ENCODE measurements around the gene KCNMA1. TPM values are rescaled to one million over a fixed set of nuclear protein-coding genes. Genes with fewer than 3 reads are reported as not detected.

KCNMA1 gene
- total RNA-seq, 8 experiments from 2014 or later: 4.3 to 81.4 (median 17.3) TPM

DNA sequence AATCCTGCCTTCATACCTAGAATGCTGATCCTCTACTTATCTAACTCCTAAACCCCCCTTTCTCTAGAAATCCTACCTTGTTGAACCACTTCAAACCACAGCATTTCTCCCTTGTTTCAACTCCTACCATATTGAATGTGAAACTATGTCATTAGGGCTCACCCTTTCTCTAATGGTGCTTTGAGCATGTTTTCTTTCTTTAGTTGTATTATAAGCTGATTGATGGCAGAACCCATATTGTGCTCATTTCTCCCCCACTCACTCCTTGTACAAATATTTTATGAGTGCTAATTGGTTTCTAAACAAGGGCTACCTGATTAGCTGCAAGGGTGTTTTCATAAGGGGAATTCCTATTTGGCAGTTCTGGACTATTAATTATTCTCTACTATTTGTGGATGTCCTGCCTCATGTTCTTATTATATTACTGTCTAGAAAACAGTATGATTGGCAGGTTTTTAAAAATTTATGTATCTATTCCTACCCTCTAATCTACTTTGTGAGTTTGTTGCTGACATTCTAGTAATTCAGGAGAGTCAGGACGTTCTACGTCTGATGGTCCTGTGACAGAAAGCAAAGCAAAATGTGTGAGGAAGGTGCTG lies 765.8 kb downstream of the KCNMA1 start:
- no peak overlapping the region for H3K4me3 ChIP-seq
- H3K27ac ChIP-seq: no peak overlapping the region
- H3K4me1 ChIP-seq (replicated peaks in 1 of 2): peaks cover 0 to 11% of the 10 kb centered on the region in 2 donors
- in situ Hi-C loops (cut with MboI; ENCODE audit: low pct_unique_long_range_greater_than_20kb in 2 of 9, low sequenced_read_pairs in 9 of 9, unreplicated experiment in 9 of 9): no loop called here
- no peak for ATAC-seq (replicated peaks in 6 of 8)
- WGBS, 10 experiments: 92 to 100% (median 100%) methylated on average over 2 of the region's 2 CpGs; no CpG with 5 or more reads in 2 of the 10 experiments

GRCh38 chr10:76869931-76870330 lies 767.7 kb downstream of the KCNMA1 start:
- no peak overlapping the region for H3K4me3 ChIP-seq
- ATAC-seq (replicated peaks in 6 of 8): peak in 3 of 8 experiments; percentile 17 to 73 (median 26)
- peaks cover 0 to 8% of the 10 kb centered on the region in 2 donors for H3K4me1 ChIP-seq (replicated peaks in 1 of 2)
- WGBS, 10 experiments: 10 to 100% (median 78%) methylated on average over 2 to 5 of the region's 10 CpGs; no CpG with 5 or more reads in 6 of the 10 experiments
- no peak overlapping the region for H3K27ac ChIP-seq
- in situ Hi-C loops (cut with MboI; ENCODE audit: low pct_unique_long_range_greater_than_20kb in 2 of 9, low sequenced_read_pairs in 9 of 9, unreplicated experiment in 9 of 9): no loop called here

DNA sequence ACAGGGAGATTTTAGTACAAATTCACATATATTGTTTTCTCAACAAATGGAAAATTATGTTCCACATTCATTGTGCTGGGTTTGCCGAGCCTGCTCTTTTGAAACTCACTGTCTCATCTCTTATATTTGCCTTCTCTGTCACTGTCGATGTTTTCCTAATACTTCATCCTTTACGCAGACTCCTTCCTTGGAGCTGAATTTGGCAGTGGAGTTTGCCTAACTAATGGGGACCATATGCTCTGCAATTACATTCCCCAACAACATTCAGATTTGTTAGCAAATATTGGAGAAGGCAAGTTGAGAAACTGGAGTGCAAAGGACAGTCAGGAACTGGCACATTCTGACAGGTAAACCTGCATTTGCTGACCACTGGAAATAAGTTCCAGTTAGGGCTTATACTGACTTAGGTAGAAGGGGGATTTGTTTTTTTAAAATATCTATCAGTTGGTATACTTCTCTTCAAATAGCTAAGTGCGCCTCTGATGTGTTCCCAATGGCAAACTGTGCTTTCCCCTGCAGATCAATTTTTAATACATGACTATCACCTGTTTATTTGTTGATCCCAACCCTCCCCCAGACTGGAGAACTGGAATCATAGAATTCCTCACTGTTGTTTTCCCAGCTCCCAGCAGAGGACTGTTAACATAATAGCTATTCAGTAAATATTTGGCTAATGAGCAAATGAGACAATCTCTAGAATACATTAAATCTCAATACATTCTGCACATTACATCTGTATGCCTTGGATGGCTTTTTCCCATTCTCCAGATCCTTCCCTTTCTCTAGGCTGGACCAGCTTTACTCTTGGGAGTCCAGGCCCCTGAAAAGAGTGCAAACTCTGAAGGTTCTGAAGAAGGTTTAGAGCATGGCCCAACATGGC lies 769.3 kb downstream of the KCNMA1 start:
- WGBS, 10 experiments: 5 to 100% (median 82%) methylated on average over 1 to 4 of the region's 4 CpGs; no CpG with 5 or more reads in 2 of the 10 experiments
- in situ Hi-C loops (cut with MboI; ENCODE audit: low pct_unique_long_range_greater_than_20kb in 2 of 9, low sequenced_read_pairs in 9 of 9, unreplicated experiment in 9 of 9): no loop called here
- Histone ChIP-seq H3K27ac (no peak overlapping the region), H3K4me1 (replicated peaks in 1 of 2) (peaks cover 0 to 3% of the 10 kb centered on the region in 2 donors), H3K4me3 (no peak overlapping the region)
- peak in 3 of 8 experiments; percentile 19 to 79 (median 43) for ATAC-seq (replicated peaks in 6 of 8)

DNA sequence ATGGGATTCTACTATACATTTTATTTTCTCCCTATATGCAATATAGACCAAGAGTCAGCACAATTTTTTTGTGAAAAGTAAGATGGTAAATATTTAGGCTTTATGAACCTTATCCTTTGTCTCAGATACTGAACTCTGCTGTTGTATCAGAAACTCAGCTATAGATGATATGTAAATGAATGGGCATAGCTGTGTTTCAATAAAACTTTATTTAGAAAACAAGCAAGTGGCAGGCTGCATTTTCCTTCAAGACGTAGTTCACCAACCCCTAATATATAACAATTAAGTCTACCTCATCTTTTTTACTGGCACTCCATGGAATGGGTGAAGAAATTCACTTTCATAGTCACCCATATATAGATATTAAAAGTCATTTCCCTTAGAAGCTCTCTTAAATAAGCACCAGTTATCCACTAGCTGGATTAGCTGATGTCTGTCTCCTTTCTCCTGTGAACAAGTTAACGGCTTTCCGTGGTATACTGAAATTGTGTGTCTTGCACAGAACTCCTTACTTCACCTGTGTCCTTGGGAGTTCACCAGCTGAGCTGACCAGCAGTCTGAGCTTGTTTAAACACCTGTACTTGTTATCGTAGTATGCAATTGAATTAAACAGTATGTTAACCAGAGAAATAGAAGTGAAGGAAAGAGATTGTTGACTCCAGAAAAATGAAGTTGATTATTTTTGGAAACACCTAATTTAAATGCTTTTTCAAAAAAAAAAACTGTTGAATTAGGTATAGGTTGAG lies 770.6 kb downstream of the KCNMA1 start:
- in situ Hi-C loops (cut with MboI; ENCODE audit: low pct_unique_long_range_greater_than_20kb in 2 of 9, low sequenced_read_pairs in 9 of 9, unreplicated experiment in 9 of 9): no loop called here
- 73 to 100% (median 90%) methylated on average over 1 to 4 of the region's 4 CpGs; no CpG with 5 or more reads in 1 of the 10 experiments for WGBS, 10 experiments
- Histone ChIP-seq H3K27ac (no peak overlapping the region), H3K4me3 (no peak overlapping the region), H3K4me1 (replicated peaks in 1 of 2) (peaks cover 0 to 3% of the 10 kb centered on the region in 2 donors)
- ATAC-seq (replicated peaks in 6 of 8): no peak

DNA sequence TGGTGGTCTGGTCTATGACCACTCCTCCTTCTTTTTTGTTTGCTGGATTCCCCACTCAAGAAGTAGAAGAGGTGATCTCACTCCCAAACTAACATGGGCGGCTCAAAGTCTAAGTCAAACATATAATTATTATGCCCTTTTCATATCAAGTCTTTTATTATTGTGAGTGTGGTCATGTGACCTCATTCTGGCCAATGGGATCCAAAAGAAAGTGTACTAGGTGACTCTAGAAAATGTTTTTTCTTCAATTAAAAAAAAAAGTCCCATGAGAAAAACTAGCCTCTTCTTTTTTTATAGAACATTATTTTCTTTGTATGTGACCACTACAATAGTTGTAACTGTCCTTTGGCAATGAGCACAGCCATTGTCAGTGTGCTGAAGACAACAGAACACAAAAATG lies 772.7 kb downstream of the KCNMA1 start:
- Histone ChIP-seq H3K4me1 (replicated peaks in 1 of 2) (peaks cover 0 to 3% of the 10 kb centered on the region in 2 donors), H3K27ac (no peak overlapping the region), H3K4me3 (no peak overlapping the region)
- no peak for ATAC-seq (replicated peaks in 6 of 8)
- in situ Hi-C loops (cut with MboI; ENCODE audit: low pct_unique_long_range_greater_than_20kb in 2 of 9, low sequenced_read_pairs in 9 of 9, unreplicated experiment in 9 of 9): no loop called here
- 36 to 100% (median 91%) methylated on average over 1 of the region's 1 CpG; no CpG with 5 or more reads in 3 of the 10 experiments for WGBS, 10 experiments

DNA sequence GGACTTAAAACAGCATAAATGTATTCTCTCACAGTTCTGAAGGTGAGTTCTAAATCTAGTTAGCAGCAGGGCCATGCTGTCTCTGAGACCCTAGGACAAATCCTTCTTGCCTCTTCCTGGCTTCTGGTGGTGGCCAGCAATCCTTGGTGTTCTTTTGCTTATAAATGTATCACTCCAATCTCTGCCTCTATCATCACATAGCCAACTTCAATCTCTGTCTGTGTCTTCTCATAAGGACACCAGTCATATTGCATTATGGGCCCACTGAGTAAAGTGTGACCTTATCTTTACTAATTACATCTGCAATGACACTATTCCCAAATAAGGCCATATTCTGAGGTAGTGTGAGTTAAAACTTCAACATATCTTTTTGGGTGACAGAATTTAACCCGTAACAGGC lies 778.9 kb downstream of the KCNMA1 start:
- H3K4me1 ChIP-seq (replicated peaks in 1 of 2): no peaks in the 10 kb centered on the region
- in situ Hi-C loops (cut with MboI; ENCODE audit: low pct_unique_long_range_greater_than_20kb in 2 of 9, low sequenced_read_pairs in 9 of 9, unreplicated experiment in 9 of 9): no loop called here
- H3K4me3 ChIP-seq: no peak overlapping the region
- no peak for ATAC-seq (replicated peaks in 6 of 8)
- H3K27ac ChIP-seq: no peak overlapping the region
- 29 to 86% (median 50%) methylated on average over 1 of the region's 1 CpG; no CpG with 5 or more reads in 3 of the 10 experiments for WGBS, 10 experiments

DNA sequence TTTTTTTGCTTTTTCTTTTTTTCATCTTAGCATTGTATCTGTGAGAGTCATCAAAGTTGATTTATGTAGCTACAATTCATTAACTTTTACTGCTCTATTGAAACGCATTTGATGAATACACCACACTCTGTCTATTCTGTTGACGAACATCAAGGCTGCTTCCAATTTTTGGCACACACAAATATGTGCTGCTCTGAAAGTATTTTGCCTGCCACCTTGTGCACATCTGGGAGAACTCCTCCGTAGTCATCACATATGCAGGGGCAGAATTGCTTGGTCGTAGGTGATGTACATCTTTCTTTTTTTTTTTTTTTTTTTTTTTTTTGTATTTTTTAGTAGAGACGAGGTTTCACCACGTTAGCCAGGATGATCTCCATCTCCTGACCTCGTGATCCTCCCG lies 796.8 kb downstream of the KCNMA1 start:
- ATAC-seq (replicated peaks in 6 of 8): no peak
- Histone ChIP-seq H3K4me1 (replicated peaks in 1 of 2) (no peaks in the 10 kb centered on the region), H3K4me3 (no peak overlapping the region), H3K27ac (no peak overlapping the region)
- in situ Hi-C loops (cut with MboI; ENCODE audit: low pct_unique_long_range_greater_than_20kb in 2 of 9, low sequenced_read_pairs in 9 of 9, unreplicated experiment in 9 of 9): no loop called here
- WGBS, 10 experiments: 45 to 96% (median 91%) methylated on average over 3 to 8 of the region's 8 CpGs; no CpG with 5 or more reads in 1 of the 10 experiments

DNA sequence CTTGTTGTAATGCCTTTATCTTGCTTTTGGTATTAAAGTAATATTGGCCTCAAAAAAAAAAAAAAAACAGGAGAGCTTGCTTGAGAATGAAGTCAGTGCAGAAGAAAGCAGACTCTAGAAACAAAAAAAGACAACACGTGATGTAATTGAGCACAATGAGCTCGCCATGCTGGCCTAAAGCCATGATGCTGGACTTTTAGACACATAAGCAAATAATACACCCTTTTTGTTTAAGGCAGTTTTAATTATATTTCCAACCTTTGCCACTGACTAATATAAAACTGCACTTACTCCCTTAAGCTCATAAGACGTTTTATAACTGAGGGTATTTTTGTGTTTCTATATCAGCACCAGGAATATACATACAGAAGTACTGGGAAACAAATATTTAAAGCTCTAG lies 798.3 kb downstream of the KCNMA1 start:
- no peak overlapping the region for H3K27ac ChIP-seq
- 0 to 100% (median 67%) methylated on average over 1 to 3 of the region's 3 CpGs for WGBS, 10 experiments
- ATAC-seq (replicated peaks in 6 of 8): no peak
- in situ Hi-C loops (cut with MboI; ENCODE audit: low pct_unique_long_range_greater_than_20kb in 2 of 9, low sequenced_read_pairs in 9 of 9, unreplicated experiment in 9 of 9): no loop called here
- no peak overlapping the region for H3K4me3 ChIP-seq
- no peaks in the 10 kb centered on the region for H3K4me1 ChIP-seq (replicated peaks in 1 of 2)

- peak in 1 of 8 experiments; percentile 28 for ATAC-seq (replicated peaks in 6 of 8)
- Histone ChIP-seq H3K4me3 (no peak overlapping the region), H3K27ac (no peak overlapping the region), H3K4me1 (replicated peaks in 1 of 2) (no peaks in the 10 kb centered on the region)
- 38 to 100% (median 80%) methylated on average over 1 of the region's 1 CpG; no CpG with 5 or more reads in 5 of the 10 experiments for WGBS, 10 experiments
- in situ Hi-C loops (cut with MboI; ENCODE audit: low pct_unique_long_range_greater_than_20kb in 2 of 9, low sequenced_read_pairs in 9 of 9, unreplicated experiment in 9 of 9): no loop called here
These were observed 807.4 kb downstream of the KCNMA1 start for GRCh38 chr10:76830218-76830617.

DNA sequence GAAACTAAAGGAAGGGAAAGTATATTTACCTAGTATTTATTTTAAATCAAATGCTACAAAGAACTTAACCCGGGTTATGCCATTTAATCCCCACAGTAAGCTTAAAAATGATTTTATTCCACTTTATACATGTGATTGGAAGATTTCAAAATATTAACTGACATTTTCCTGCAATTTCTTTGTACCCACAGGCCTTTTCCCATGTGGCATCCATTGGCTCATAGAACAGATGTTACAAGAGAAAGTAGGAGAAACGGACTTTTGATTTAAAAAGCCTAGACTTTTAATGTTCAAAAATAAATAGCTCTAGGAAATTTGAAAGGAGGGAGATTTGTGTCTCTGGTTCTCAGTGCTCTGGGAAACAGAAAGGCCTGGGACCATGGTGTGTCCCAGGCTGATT lies 807.9 kb downstream of the KCNMA1 start:
- 13 to 100% (median 81%) methylated on average over 1 to 2 of the region's 2 CpGs for WGBS, 10 experiments
- ATAC-seq (replicated peaks in 6 of 8): no peak
- H3K4me3 ChIP-seq: no peak overlapping the region
- no peaks in the 10 kb centered on the region for H3K4me1 ChIP-seq (replicated peaks in 1 of 2)
- H3K27ac ChIP-seq: no peak overlapping the region
- in situ Hi-C loops (cut with MboI; ENCODE audit: low pct_unique_long_range_greater_than_20kb in 2 of 9, low sequenced_read_pairs in 9 of 9, unreplicated experiment in 9 of 9): no loop called here
